ENCODE results near the gene SMIM30.
A peak's percentile ranks its signal among the peaks of the same experiment; 100 is the strongest.
"Not testable (repeated sequence)": the region's sequence is repeated elsewhere in the genome, so short reads cannot be mapped to it uniquely, and the experiment has no call there.

The SMIM30 gene, protein sequence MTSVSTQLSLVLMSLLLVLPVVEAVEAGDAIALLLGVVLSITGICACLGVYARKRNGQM

DNA sequence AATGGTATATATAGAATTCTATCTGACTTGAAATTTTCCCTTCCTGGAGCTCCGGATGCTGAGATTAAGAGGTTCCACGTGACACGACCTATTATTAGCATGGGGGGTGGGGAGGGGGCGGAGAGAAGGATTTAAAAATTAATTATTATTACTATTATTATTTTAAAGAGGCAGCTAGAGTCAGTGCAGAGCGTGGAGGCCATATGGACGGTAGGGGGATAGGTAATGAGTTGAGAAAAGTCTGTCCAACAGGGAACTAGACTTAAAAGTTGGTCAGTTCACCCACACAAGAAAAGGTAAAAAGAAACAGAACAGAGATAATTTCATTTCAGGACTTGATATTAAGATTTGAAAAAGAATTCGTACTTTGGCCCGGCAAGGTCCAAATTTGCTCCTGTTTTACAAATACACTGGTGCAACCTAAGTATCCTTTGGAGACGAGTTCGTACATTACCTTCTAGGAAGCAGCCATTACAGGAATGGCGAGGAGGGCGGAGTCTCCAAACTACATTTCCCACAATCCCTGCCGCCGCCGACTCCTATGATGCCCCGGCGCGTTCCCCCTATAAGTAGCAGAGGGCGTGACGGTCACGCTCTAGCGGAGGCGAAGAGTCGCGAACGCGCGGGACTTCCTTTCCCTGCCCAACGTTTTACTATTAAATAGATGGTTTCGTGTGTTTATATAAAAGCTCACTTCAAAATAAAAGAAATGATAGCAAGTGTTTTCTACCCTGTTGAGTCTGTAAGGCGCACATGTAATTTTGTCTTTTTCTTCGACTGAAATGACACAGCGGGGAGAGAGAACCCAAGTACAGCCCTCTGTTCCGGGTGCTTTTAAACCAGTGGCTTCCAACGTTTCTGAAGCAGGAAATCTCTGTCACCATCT lies at the start of gene SMIM30:
SMIM30 (minus strand) TSS at position 481 of the 886 bp plus-strand sequence. CDS start 976 bp downstream, outside the sequence.
- DNase-seq (ENCODE audit: low read depth, low spot score): peak; percentile 79

DNA sequence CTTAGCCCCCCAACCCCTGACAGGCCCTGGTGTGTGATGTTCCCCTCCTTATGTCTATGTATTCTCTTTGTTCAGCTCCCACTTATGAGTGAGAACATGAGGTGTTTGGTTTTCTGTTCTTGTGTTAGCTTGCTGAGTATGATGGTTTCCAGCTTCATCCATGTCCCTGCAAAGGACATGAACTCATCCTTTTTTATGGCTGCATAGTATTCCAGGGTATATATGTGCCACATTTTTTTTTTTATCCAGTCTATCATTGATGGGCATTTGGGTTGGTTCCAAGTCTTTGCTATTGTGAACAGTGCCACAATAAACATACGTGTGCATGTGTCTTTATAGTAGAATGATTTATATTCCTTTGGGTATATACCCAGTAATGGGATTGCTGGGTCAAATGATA lies 47.8 kb upstream of the SMIM30 start:
- DNase-seq (ENCODE audit: low read depth, low spot score): not testable (repeated sequence)

DNA sequence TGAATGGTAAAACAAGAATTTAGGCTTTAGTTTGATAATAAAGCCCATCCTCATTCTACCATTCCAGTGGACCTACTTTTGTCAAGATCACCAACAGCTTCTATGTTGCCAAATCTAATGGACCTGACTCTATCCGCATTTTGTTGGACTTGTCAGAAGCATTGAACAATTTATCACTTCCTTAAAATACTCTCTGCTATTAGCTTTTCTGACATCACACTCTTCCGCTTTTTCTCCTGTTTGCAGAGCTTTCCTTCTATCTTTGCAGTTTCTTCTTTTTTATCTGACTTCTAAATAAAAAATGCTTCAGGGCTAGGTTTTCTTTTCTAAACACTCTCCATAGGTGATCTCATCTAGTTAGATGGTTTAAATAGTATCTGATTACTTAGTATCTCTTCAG lies 42.7 kb upstream of the SMIM30 start:
- DNase-seq (ENCODE audit: low read depth, low spot score): no peak

DNA sequence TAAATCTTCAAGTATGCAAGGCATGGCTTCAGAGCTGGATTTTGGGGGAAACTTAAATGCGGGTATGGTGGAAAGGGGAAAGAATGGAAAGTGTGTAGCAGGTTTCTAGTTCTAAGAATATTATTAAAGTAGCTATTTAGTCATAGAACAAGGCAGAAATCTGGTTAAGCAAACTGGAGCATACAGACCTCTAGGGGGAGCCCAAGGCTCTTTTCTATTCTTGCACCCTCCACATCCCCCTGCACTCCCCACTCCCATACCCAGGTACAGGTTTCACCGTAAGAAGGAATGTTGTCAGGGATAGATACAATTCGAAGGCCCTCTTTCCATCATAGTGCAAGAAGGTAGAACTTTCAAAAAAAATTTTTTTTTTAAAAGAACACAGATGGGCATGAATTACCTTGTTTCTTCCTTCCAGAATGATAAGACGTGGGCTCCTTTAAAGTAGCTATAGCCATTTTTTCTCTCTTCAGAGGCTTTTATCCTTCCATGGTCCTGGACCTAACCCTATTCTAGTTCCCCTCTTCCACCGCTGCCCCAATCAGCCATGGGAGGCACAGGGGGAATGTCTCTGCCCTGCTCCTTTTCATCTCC lies 41.5 kb upstream of the SMIM30 start:
- no peak for DNase-seq (ENCODE audit: low read depth, low spot score)

DNA sequence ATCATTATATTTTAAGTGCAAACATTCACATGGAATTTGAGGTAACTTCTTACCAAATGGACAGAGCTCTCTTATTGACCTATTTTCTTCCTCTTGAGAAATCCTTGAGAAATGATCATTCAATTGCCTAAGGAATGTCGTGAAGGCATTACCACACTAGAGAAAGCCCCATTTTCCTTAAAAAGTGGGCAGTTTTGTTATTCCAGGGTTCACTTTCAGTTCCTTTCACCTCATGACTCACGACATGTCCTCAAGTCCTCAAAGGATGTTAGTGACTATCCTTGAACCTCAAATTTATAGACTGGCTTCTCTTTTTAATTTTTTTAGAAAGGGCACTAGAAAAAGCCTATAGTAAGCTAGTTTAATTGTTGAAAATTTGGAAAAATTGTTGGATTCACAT lies 40.4 kb upstream of the SMIM30 start:
- no peak for DNase-seq (ENCODE audit: low read depth, low spot score)

DNA sequence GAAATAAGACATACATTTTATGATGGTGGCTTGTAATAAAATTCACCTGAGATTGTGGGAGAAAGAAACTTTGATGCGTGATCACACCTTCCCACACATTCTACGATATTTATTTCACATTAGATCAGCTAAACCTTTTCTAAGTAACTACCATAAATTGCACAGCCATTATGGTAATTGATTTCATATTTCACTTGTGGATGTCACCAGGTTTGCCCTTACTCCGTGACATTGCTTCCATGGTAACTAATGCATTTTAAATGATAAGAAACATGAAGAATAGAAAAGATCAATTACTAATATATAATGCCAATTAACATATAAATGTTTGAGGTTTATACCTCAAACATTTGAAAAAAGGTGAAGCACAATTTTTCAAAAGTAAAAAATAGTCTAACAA lies 35.8 kb upstream of the SMIM30 start:
- DNase-seq (ENCODE audit: low read depth, low spot score): no peak

DNA sequence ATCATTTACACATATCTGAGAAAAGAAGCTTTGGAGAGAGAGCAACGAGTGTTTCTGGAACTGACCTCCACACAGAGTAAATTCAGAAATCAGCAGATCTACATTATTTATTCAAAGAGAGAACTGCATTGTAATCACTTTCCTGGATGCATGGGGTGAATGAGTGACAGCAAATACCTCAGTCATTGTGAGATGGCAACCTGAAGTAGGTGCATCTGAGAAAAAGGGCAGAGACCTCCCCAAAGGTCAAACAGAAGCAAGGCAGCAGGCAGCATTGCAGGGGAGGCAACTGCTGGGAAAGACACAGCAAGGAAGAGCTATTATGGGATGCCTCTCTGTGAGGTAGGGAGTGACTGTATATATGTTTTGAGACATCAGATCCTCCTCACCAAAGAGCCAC lies 26.5 kb upstream of the SMIM30 start:
- no peak for DNase-seq (ENCODE audit: low read depth, low spot score)

DNA sequence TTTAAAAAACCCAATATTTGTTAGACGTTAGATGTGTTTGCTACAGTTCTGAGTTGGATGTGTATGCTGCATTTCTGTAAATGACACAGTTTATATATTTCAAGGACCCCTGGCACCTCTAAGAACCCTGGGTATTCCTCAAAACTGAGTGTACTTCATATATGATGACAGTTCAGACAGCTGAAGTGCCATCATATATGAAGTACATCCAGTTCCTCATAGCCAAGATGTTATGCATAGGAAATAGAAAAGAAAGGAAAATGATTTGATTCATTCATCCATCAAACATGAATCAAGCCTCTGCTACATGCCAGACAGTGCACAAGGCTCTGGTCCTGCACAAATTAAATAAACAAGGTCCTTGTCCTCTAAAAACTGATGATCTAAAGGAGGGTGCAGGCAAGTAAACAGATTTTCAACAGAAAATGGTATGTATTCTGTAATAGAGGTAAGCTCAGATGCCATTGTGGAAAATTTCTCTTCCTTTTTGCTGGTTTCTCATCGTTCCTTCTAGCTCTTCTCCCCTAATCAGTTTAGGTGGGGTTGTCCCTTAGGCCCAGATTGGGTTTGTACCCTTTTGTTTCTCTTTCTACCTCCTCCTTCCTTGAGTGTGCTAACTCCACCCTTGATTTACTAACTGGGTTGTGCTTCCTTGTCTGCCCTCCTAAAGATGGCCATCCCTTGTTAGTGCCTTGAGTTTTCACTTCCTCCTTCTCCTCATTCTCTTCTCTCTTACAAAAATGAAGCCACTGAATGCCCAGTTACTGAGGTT lies 25.3 kb upstream of the SMIM30 start:
- no peak for DNase-seq (ENCODE audit: low read depth, low spot score)

DNA sequence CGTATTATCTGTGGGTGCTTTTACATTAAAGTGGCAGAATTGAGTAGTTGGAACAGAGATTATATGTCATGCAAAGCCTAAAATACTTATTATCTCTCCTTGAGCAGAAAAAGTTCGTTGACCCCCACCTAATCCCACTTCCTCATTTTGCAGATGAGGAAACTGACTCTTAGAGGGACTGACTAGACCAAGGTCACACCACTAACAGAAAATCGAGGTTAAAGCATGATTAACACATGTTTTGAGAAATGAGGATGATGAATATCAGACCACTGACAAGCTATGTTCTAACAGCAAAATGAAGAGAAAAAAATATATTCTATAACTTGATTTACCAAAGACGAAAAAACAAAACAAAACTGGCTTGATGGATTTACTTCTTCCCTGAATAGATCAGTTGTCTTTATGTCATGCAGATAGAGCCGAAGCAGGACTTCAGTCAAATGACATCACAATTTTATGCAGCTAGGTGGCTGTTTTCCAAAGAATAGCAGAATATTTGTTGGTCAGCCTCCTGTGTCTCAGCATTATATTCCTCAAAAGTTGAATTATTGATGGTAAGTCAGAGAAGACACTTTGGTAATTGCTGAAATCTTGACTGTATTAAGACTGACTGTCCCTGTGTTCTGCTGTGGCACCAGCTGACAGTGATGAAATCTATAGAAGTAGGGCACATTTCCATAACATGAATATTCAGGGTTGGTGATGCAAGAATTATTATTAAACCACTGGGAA lies 24.2 kb upstream of the SMIM30 start:
- DNase-seq (ENCODE audit: low read depth, low spot score): no peak

DNA sequence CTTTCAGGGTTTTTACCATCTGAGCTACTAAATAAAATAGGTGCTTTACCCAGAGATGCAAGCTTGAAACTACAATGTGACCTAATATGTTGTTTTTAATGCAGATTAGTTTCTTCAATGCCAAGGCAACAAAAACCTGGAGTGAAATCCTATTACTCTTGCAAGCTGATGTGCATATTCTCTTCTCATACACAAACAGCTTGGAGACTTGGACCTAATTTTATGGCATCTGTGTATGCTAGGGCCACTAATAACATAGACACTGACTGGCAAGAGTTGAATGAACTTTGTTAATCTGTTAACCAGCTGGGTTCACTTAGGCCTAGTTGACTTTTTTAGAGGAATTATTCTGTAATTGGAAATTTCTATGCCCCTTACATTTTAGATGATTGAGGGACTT lies 23.4 kb upstream of the SMIM30 start:
- DNase-seq (ENCODE audit: low read depth, low spot score): no peak

DNA sequence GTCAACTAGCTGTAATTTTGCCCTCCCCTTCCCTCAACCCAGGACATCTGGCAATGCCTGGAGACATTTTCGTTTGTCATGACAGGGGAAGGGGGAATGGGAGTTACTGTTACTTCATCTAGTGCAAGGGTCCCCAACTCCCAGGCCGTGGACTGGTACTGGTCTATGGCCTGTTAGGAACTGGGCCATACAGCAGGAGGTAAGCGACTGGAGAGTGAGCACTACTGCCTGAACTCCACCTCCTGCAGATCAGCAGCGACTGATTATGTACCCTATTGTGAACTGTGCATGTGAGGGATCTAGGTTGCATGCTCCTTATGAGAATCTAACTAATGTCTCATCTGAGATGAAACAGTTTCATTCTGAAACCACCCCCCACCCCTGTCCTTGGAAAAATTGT lies 22.6 kb upstream of the SMIM30 start:
- DNase-seq (ENCODE audit: low read depth, low spot score): no peak

DNA sequence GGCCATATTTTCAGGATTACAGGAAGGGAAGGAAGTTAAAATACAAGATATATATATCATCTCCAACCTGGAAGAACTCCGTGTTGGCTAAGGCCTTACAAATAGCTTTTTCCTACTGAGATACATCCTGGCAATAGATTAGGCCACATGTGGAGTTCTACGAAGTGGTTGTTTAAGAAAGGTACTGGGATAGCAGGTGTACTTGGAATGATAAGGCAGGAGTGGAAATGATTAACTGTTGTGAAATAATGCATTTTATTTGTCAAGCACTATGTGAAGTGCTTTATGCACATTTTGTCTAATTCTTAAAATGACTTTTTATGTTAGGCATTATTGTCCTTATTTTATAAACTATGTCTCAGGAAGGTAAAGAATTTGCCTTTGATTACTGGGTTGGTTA lies 18.9 kb upstream of the SMIM30 start:
- no peak for DNase-seq (ENCODE audit: low read depth, low spot score)

DNA sequence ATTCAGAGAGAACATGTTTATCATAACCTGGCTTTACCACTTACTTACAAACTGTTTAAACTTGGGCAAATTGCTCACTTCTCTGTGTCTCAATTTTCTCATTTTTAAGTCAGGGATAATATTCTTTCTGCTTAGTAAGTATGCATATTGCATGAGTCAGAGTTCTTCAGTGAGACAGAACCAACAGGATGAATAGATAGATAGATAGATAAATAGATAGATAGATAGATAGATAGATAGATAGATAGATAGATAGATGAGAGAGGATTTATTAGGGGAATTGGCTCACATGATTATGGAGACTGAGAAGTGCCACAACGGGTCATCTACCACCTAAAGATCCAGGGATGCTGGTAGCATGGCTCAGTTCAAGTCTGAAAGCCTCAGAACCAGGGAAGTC lies 15.7 kb upstream of the SMIM30 start:
- no peak for DNase-seq (ENCODE audit: low read depth, low spot score)

DNA sequence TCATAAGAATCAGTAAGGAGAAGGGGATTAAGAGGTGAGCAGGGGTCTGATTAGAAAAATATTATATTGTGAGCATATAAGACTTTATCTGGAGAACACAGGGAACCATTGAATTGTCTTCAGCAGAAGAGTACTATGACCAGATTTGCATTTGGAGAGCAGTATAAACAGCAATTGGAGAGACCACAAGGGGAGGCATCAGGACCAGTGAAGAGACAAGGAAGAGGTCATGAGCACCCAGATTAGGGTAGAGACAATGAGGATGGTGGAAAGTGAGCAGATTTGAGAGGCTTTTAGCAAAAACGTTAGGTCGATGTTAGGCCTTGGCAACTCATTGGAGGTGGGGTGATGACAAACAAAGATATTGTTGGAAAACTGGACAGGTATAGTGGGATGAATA lies 13.0 kb upstream of the SMIM30 start:
- no peak for DNase-seq (ENCODE audit: low read depth, low spot score)

DNA sequence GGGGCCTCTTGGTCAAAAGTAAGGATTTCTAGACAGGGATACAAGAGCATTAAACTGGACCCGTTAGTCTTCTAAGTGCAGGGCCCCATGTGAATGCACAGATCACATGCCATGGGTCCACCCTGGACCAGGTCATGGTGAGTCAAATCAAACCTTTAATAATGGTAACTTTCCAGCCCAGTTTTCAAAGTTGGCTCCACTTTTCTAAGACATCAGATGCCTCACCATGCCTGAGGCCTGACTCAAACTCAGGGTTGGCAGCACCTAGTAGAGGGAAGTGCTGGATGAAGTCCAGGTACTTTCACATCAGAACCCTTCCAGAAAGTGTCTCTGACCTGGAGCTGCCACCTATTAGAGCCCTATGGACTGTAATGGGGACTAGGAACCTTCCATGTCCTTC lies 9.7 kb upstream of the SMIM30 start:
- DNase-seq (ENCODE audit: low read depth, low spot score): no peak

DNA sequence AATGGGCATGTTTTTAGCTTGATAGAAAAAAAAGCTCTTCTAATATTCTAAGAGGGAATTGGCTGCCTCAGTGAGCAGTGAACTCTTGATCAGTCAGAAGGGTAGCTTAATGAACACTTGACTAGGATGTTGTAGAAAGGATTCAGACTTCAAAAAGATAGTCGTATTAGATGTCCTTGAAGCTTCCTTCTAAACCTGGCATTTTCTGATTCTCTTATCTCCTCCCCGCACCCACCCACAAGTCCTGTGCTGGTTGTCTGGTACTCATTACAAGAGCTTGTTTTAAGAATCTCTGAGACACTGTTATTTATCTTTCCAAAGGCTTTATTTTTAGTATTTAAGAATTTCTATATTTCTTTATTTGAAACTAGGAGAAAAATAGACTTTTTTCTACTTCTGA lies 7.4 kb upstream of the SMIM30 start:
- no peak for DNase-seq (ENCODE audit: low read depth, low spot score)

DNA sequence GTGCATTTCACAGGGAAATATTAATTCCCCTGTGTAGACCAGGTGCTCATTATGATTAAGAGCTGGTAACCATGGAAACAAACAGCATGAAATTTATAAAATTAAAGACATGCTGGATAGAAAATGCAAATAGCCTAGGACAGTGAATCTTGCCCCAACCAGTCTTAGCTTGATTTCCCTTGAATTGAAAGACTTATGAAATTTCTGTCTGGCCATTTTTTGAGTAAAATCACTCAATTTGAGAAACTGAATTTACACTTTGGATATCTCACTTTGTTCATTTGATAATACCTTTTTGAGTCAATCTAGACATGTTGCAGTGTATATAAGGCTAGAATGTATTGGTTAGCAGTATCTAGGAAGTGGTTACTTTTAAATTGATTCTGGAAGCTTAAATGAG lies 4.4 kb upstream of the SMIM30 start:
- no peak for DNase-seq (ENCODE audit: low read depth, low spot score)

DNA sequence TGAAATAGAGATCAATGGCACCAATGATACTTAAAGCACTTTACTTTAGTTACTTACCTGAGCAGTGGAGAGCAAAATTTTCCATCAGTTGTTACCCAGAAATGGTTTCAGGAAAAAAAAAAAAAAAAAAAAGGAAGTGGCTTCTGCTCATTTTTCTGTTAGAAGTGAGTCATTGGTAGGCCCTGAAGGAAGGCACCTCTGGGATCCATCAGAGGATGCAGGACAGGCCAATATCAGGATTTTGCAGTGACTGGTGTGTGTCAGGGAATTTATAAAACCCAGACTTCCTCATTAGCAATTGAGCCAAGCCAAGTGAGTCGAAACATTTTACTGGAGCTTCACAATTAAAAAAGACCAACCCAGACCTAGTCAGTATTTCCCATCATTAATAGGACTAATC lies 2.3 kb upstream of the SMIM30 start:
- DNase-seq (ENCODE audit: low read depth, low spot score): no peak

DNA sequence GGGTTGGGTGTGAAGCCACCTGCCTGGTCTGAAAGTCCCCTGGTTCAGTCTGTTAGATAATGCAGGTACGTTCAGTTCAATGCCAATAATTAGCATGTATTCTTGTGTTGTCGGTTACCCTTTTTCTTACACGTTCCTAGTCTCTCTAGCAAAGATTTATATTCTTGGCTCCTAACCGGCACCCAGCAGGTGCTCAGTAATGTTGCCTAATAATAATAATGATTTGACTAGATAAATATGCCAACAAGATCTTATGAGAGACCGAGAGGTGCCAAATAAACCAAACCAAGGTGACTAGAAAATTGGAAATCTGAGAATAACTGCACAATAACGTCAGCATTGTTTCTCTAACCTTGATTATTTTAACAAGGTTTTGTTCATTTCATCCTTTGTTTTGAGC lies 1.1 kb upstream of the SMIM30 start:
- no peak for DNase-seq (ENCODE audit: low read depth, low spot score)

DNA sequence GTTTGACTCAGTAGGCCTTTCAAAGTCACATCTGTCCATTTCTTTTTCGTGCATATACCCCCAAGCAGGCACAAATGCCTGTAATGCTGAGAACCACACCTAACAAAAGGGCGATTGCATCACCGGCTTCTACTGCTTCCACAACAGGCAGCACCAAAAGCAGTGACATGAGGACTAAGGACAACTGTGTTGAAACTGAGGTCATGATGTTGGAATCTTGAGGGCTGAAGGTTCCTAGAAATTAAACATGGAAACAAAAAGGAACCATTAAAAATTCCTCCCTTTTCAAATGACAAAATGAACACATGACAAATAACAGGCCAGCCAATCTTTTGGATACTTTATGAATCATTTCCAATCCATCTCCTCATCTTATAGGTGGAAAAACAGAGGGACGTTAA lies 980 bp downstream of the SMIM30 start:
- DNase-seq (ENCODE audit: low read depth, low spot score): not testable (repeated sequence)

DNA sequence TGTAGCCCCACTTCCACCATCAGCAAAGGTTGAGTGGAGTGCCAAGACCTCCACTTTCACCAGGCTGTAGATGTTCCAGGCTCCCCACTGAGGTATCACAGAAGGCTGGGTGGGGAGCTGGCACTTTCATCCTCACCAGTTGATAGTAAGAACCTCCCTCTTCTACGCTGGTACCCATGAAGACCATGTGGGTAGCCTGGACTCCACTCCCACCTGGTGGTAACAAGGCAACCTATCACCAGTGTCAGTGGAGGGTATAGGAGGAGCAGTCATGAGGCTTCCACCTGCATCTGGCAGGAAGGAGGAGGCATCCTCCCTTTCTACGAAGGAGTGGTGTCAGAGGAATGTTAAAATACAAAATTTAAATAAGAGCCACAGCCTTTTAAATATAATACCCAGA lies 4.4 kb downstream of the SMIM30 start:
- no peak for DNase-seq (ENCODE audit: low read depth, low spot score)

DNA sequence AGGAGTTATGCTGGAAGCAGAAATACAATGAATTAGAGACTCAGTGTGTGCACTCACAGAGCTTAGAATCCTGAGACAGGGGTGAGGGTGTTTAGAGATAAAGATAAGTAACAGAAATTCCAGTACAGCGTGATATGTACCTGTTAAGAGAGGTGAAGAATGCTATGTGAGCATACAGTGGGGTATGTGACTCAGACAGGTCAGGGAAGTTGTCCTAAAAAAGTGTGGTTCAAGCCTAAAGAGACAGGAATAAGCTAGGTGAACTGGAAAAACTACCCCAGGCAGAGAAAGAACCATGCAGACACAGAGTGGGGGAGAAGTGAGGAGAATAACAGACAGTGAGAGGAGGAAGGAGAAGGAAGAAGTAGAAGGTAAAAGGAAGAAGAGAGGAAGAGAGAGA lies 8.6 kb downstream of the SMIM30 start:
- no peak for DNase-seq (ENCODE audit: low read depth, low spot score)
